Heart left ventricle (tissue), 16 donors: ENCODE data around the gene DDR2. TPM values are rescaled to one million over a fixed set of nuclear protein-coding genes. Genes with fewer than 3 reads are reported as not detected.
"Not testable (repeated sequence)": the region's sequence is repeated elsewhere in the genome, so short reads cannot be mapped to it uniquely, and the experiment has no call there.

Source experiments
- ATAC-seq, 4 donors: fragments of 200-7000 bp; cut with Tn5 transposase; one replicate each; pipeline ENCODE4 v1.9.1; 2020 to 2022; ENCODE audit warnings: moderate library complexity in 4 of 4, mild to moderate bottlenecking in 3 of 4, moderate number of reproducible peaks in 1 of 4
- DNase-seq, 5 donors: peaks; one replicate each; pipeline ENCODE4 v3.0.0-alpha.2; 2020
- H3K27ac ChIP-seq, 12 donors: fragments of 200-600 bp; sonication (generic) in 4 of 12; one replicate each; pipeline versions ENCODE4 v1.5.0 to v1.8.0; 2016 to 2022; ENCODE audit warnings: mild to moderate bottlenecking in 2 of 12
- H3K27me3 ChIP-seq, 9 donors: fragments of 200-600 bp; sonication (generic) in 2 of 9; one replicate each; pipeline versions ENCODE4 v1.5.1 to v1.8.0; 2016 to 2022; ENCODE audit warnings: mild to moderate bottlenecking in 3 of 9
- H3K36me3 ChIP-seq, 9 donors: fragments of 200-600 bp; sonication (generic) in 2 of 9; one replicate each; pipeline versions ENCODE4 v1.5.0 to v1.8.0; 2018 to 2022; ENCODE audit warnings: mild to moderate bottlenecking in 2 of 9
- H3K4me1 ChIP-seq, 12 donors: fragments of 200-600 bp; sonication (generic) in 4 of 12; one replicate each; pipeline versions ENCODE4 v1.5.0 to v1.8.0; 2016 to 2022; ENCODE audit warnings: mild to moderate bottlenecking in 3 of 12
- H3K4me3 ChIP-seq, 12 donors: fragments of 200-600 bp; sonication (generic) in 4 of 12; one replicate each; pipeline versions ENCODE4 v1.5.0 to v1.8.0; 2017 to 2022; ENCODE audit warnings: mild to moderate bottlenecking in 9 of 12, moderate library complexity in 4 of 12
- H3K9me3 ChIP-seq, 12 donors: fragments of 200-600 bp; sonication (generic) in 4 of 12; one replicate each; pipeline versions ENCODE4 v1.5.0 to v1.8.0; 2016 to 2022; ENCODE audit warnings: mild to moderate bottlenecking in 1 of 12
- POLR2A ChIP-seq, 2 donors: fragments of 450-650 bp; IDR thresholded peaks; one replicate each; pipeline ENCODE4 v1.6.1; 2017; ENCODE audit warnings: antibody characterized with exemption in 2 of 2, mild to moderate bottlenecking in 2 of 2, moderate library complexity in 2 of 2
- WGBS, 4 donors: extraction: QIAGEN DNeasy Blood & Tissue Kit in 2 of 4; methylation state at CpG; one replicate each; pipeline versions ENCODE4 v1.1.5 to v1.1.7; 2013 to 2018; 5-methylcytosine and 5-hydroxymethylcytosine counted together
- intact Hi-C, 10 donors: fragments of 100-400 bp; cut with DNase I; formaldehyde crosslinking; loops; one replicate each; pipeline versions ENCODE4 v1.11.1 to v1.14.2; 2022
- polyA plus RNA-seq, 2 donors: library from polyadenylated mRNA; stranded (reverse); fragments of 200-250 nt; gene quantifications; one replicate each; pipeline ENCODE4 v1.2.3, GENCODE V29; 2013
- total RNA-seq, 9 donors: library from RNA; depleted of rRNA in 2 of 9; stranded (reverse); fragments of >200 nt in 2 of 9; fragmentation: NEBNext Ultra II Directional in 3 of 9; extraction: Animal tissue kit (Norgen Biotek cat#: 25700) in 3 of 9; gene quantifications; one replicate each; pipeline versions ENCODE4 v1.1.0 to v1.2.4, GENCODE V29; 2016 to 2023
- TF ChIP-seq, protein P1 (sequence below), 12 donors: fragments of 200-600 bp; sonication (generic) in 4 of 12; IDR thresholded peaks; one replicate each; pipeline versions ENCODE4 v1.5.0 to v1.8.0; 2018 to 2022; ENCODE audit warnings: antibody characterized with exemption in 12 of 12, mild to moderate bottlenecking in 5 of 12
- donor health status: ischemic (EF 13 %, LVEDD 7.1; RV severe dilation, severe dysfunction).
- donor health status: healthy with polysubstance abuse.
- donor health status: DM: no; HTN: yes; CAD: no.
- donor health status: DM: no; HTN: no; CAD: no.
- donor health status: ischemic (EF 25% LVEDD 6.9; RV normal size, moderate dysfunction).
- donor health status: ischemic (EF 25% LVEDD 5.7; RV mildly dilated, moderate dysfunction).
- donor health status: healthy.
- donor health status: DM: yes; HTN: yes; CAD: no.
- donor health status: ischemic (EF 35%, LVEDD 5.7; RV mildly dilated, moderate dysfunction).
- donor health status: nonischemic (EF 11% LVEDD 7.7; RV severe dilation, severe dysfunction).
- donor health status: DM: yes; HTN: yes; CAD: no.
- donor health status: PGD.
- donor health status: ischemic (EF 29% LVEDD 5.4; RV normal size, mild dysfunction).
- donor health status: nonischemic (EF 23%, LVEDD 6.1; RV moderate dilation, normal function).

The DDR2 gene
- total and polyA plus RNA-seq, 11 donors, result 5.0 to 55.3 (median 23.8) TPM

- Histone ChIP-seq H3K27ac (no peak overlapping the region), H3K27me3 (no peaks in the 10 kb centered on the region), H3K9me3 (no peaks in the 10 kb centered on the region), H3K4me3 (no peak overlapping the region), H3K4me1 (no peaks in the 10 kb centered on the region), H3K36me3 (peaks cover 0 to 78% (median 24%) of the 10 kb centered on the region in 9 donors)
- ATAC-seq (no peak), DNase-seq (no peak)
- WGBS, 4 donors, result 73 to 99% (median 84%) methylated on average over 1 of the region's 1 CpG
- intact Hi-C loops, result loop anchor here in 1 of 10 donors (10.0 kb wide), 1 partner anchor 164 kb away; no protein-coding TSS in a partner anchor
- TF ChIP-seq POLR2A (IDR thresholded peaks at IDR 0.05), result no peak
- TF ChIP-seq, protein P1, sequence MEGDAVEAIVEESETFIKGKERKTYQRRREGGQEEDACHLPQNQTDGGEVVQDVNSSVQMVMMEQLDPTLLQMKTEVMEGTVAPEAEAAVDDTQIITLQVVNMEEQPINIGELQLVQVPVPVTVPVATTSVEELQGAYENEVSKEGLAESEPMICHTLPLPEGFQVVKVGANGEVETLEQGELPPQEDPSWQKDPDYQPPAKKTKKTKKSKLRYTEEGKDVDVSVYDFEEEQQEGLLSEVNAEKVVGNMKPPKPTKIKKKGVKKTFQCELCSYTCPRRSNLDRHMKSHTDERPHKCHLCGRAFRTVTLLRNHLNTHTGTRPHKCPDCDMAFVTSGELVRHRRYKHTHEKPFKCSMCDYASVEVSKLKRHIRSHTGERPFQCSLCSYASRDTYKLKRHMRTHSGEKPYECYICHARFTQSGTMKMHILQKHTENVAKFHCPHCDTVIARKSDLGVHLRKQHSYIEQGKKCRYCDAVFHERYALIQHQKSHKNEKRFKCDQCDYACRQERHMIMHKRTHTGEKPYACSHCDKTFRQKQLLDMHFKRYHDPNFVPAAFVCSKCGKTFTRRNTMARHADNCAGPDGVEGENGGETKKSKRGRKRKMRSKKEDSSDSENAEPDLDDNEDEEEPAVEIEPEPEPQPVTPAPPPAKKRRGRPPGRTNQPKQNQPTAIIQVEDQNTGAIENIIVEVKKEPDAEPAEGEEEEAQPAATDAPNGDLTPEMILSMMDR (IDR thresholded peaks at IDR 0.05), result no peak
Observed at GRCh38 chr1:162779043-162779442, 146.8 kb downstream of the DDR2 start.

- ATAC-seq, result no peak
- no peaks in the 10 kb centered on the region for H3K27me3 ChIP-seq
- no peak overlapping the region for H3K27ac ChIP-seq
- intact Hi-C loops, result no loop called here
- no peaks in the 10 kb centered on the region for H3K4me1 ChIP-seq
- peaks cover 0 to 45% (median 19%) of the 10 kb centered on the region in 9 donors for H3K36me3 ChIP-seq
- no peak for TF ChIP-seq POLR2A (IDR thresholded peaks at IDR 0.05)
- TF ChIP-seq, protein P1 (IDR thresholded peaks at IDR 0.05), result no peak
- no peak for DNase-seq
- H3K9me3 ChIP-seq, result no peaks in the 10 kb centered on the region
- no peak overlapping the region for H3K4me3 ChIP-seq
Observed at GRCh38 chr1:162782671-162783070, 150.4 kb downstream of the DDR2 start.

- H3K9me3 ChIP-seq, ATAC-seq, DNase-seq, H3K27me3 ChIP-seq, H3K27ac ChIP-seq, H3K4me1 ChIP-seq, H3K4me3 ChIP-seq, intact Hi-C loops: not testable (repeated sequence)
- peaks cover 0 to 22% (median 19%) of the 10 kb centered on the region in 9 donors for H3K36me3 ChIP-seq
- 82 to 100% (median 92%) methylated on average over 1 of the region's 1 CpG for WGBS, 4 donors
Observed at GRCh38 chr1:162784926-162785325, 152.7 kb downstream of the DDR2 start.

DNA sequence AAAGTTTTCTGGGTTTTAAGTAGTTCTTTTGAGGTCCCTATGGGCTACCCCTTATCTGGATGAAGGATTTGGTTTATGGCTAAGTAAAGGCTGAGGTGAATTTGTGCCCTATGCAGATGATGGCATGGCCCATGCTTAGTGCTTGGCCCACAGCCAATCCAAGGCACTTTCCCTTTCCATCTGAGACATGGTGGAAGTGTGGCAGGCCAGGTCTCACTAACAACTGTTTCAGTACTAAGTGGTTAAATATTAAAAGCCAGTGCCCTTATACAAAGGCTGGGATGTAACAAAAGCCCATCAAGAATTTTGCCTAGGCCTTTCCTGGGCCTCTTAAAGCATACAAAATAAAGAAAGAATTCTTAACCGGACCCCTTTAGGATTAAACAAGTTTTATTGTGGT, 156.5 kb downstream of the DDR2 start:
- H3K27me3 ChIP-seq, H3K4me1 ChIP-seq, H3K4me3 ChIP-seq, H3K9me3 ChIP-seq, intact Hi-C loops, ATAC-seq: not testable (repeated sequence)
- peaks cover 0 to 12% (median 4%) of the 10 kb centered on the region in 9 donors for H3K36me3 ChIP-seq
- H3K27ac ChIP-seq, result peak overlapping the region in 1 of 12 donors; percentile 87
- peak in 1 of 5 donors; percentile 33 for DNase-seq
- 95 to 100% (median 95%) methylated on average over 1 of the region's 1 CpG for WGBS, 4 donors

DNA sequence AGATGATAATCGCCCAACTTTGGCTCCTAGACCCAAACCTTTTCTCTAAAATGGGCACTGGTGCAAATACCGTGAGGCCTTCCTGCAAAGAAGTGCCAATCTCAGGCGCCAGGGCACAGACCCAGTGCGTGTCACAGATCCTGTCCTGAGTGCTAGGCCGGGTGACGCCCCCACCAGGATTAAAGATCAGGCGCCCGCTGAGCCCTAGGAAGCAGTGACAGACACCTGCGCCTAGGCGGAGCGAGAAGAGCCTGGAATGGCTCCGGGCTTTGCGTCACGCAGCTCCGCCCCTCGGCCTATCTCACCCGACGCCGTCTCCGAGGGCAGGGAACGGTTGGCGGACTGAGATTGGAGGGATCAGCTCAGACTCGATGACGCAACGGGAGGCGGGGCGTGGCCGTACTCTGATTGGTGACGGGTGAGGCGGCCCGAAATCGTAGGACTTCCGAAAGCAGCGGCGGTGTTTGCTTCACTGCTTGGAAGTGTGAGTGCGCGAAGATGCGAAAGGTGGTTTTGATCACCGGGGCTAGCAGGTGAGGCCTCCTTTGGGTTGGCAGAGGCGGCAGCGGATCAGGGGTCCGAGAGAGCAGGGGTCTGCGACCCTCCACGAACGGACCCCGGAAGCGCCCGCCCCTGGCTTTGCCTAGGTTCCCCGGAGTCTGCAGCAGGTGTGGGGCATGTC, 158.2 kb downstream of the DDR2 start, which contains the start of gene HSD17B7:
HSD17B7 (plus strand) TSS at position 400 of the 682 bp plus-strand sequence; CDS start at position 499, 99 bp downstream.
- DNase-seq, result peak; percentile 76 to 86 (median 86)
- H3K27me3 ChIP-seq, intact Hi-C loops, H3K9me3 ChIP-seq, H3K4me1 ChIP-seq: not testable (repeated sequence)
- Histone ChIP-seq H3K27ac (peak within 1 kb of the TSS in 11 of 12 donors; percentile 57 to 90 (median 83)), H3K36me3 (peaks cover 0 to 14% (median 4%) of the 10 kb centered on the region in 9 donors), H3K4me3 (peak within 1 kb of the TSS; percentile 20 to 67 (median 56))
- ATAC-seq, result peak; percentile 100
- TF ChIP-seq, protein P1 (IDR thresholded peaks at IDR 0.05), result peak in 2 of 12 donors; percentile 20 to 28
- TF ChIP-seq POLR2A (IDR thresholded peaks at IDR 0.05), result peak in 1 of 2 donors; percentile 46
- WGBS, 4 donors, result 1 to 28% (median 4%) methylated on average over 2 to 33 of the region's 49 CpGs

DNA sequence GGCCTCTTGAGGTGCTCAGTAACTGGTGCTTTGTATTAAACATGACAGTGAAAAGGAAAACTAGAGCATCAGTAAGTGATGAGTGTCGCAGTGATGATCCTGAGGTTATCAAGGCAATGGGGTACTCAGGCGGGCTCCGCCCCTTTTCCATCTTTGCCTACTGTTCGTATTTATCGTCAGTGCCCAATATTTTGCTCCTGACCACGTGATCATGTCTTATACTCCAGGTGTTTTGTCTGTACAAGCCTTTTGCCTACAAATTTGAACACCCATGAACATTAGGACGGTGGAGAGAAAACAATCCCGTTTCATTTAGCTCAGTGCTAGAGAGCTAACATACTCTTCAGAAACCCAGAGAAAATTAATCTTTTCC, 158.7 kb downstream of the DDR2 start:
- H3K36me3 ChIP-seq, result peaks cover 0 to 14% (median 4%) of the 10 kb centered on the region in 9 donors
- WGBS, 4 donors, result 0 to 2% (median 0%) methylated on average over 3 to 8 of the region's 8 CpGs
- intact Hi-C loops, H3K9me3 ChIP-seq, DNase-seq, H3K4me1 ChIP-seq, H3K27me3 ChIP-seq: not testable (repeated sequence)
- peak overlapping the region in 10 of 12 donors; percentile 13 to 90 (median 63) for H3K27ac ChIP-seq
- H3K4me3 ChIP-seq, result peak overlapping the region; percentile 20 to 67 (median 56)
- ATAC-seq, result peak in 2 of 4 donors; percentile 5 to 15

- ATAC-seq, intact Hi-C loops, H3K4me1 ChIP-seq, DNase-seq, H3K27me3 ChIP-seq, H3K4me3 ChIP-seq, H3K9me3 ChIP-seq: not testable (repeated sequence)
- Histone ChIP-seq H3K27ac (peak overlapping the region in 1 of 12 donors; percentile 31), H3K36me3 (peaks cover 0 to 35% (median 16%) of the 10 kb centered on the region in 9 donors)
- 94 to 96% (median 95%) methylated on average over 1 of the region's 1 CpG for WGBS, 4 donors
Observed at GRCh38 chr1:162794284-162794683, 162.0 kb downstream of the DDR2 start.
